RPMI7951 (cell line): ENCODE data around the gene CROCC2. TPM values are rescaled to one million over a fixed set of nuclear protein-coding genes. Genes with fewer than 3 reads are reported as not detected.

Source experiments
- DNase-seq: peaks from one replicate; pipeline ENCODE4 v3.0.0-alpha.2; 2012; ENCODE audit warnings: low read depth
- total RNA-seq: library from RNA; depleted of rRNA; stranded (reverse); fragments of >200 nt; shearing (Covaris generic); gene quantifications from 2 replicates; pipeline ENCODE4 v1.2.3, GENCODE V29; 2014; rRNA removed

The CROCC2 gene
- total RNA-seq, 1 experiment from 2014 or later: 0.12 TPM

DNA sequence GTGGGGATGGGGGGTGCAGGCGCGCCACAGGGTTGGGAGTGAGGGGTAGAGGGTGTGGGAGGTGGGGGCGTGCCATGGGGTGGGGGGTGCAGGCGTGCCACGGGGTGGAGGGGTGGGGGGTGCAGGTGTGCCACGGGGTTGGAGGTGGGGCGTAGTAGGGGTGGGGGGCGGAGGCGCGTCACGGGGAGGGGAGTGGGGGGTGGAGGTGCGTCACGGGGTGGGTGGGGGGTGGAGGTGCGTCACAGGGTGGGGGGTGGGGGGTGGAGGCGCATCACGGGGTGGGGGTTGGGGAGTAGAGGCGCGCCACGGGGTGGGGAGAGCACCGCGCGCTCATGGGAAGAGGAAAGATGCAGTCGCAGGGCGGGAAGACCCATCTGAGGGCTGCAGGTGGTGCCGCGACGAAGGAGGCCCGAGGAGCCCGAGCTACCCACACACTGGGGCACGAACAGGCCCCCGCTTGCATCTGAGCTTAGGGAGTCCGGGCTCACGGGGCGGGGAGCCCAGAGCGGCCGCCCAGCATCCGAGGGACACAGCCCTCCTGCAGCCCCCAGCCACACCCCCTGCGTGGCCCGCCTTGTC lies 129.8 kb downstream of the CROCC2 start:
- DNase-seq: no peak

DNA sequence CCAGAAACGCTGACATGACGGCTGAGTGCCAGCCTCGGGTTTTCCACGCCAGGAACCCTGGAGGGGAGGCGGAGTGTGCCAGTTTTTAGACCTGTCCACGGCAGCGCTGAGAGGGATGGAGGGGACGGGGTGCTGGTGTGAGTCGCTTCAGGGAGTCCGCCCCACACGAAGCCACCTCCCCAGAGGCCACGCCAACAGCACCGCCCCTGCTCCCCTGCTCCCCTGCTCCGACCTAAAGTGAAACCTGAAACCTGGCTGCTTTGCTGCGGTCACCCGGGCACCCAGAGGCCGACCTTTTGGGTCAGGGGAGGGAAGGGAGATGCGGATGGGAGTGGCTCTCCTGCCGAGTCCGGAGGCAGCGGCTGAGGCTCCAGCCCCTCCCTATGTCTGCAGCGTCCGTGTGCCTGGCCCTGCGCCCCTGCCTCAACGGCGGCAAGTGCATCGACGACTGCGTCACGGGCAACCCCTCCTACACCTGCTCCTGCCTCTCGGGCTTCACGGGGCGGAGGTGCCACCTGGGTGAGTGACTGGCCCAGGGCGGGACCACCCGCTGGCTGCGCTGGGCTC lies 130.3 kb downstream of the CROCC2 start:
- no peak for DNase-seq

DNA sequence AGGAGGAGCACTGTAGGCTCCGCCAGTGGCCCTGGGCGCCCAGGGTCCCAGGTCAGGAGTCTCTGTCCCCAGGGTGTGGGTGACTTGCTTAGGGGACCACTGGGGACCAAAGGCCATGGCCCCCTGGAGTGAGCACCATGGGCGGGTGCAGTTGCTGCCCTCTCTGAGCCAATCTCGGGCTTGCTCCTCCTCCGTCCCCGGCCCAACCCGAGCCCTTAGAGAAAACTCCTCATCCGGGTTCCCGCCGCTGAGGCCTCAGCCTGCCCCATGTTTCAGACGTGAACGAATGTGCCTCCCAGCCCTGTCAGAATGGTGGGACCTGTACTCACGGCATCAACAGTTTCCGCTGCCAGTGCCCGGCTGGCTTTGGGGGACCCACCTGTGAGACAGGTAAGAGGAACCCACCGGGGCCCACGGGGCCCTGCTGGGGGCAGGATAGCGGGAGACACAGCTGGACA lies 130.9 kb downstream of the CROCC2 start:
- DNase-seq: no peak

DNA sequence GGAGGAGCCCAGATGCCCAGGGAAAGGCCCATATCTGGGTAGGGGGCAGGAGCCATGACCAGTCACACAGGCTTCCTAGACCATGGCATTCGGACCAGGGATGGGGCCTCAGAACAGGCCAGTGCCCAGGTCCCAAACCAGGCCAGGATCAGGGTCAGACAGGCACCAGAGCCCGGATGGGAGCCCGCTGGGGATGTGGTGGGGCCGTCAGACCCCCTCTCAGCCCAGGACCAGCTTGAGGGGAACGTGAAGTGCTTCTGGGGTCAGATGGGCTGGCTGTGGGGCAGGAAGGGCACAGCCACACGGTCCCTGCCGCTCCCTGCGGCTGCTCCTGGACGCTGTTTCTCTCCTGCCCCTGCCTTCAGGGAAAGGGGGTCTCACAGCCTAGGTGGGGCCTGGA lies 131.4 kb downstream of the CROCC2 start:
- no peak for DNase-seq

DNA sequence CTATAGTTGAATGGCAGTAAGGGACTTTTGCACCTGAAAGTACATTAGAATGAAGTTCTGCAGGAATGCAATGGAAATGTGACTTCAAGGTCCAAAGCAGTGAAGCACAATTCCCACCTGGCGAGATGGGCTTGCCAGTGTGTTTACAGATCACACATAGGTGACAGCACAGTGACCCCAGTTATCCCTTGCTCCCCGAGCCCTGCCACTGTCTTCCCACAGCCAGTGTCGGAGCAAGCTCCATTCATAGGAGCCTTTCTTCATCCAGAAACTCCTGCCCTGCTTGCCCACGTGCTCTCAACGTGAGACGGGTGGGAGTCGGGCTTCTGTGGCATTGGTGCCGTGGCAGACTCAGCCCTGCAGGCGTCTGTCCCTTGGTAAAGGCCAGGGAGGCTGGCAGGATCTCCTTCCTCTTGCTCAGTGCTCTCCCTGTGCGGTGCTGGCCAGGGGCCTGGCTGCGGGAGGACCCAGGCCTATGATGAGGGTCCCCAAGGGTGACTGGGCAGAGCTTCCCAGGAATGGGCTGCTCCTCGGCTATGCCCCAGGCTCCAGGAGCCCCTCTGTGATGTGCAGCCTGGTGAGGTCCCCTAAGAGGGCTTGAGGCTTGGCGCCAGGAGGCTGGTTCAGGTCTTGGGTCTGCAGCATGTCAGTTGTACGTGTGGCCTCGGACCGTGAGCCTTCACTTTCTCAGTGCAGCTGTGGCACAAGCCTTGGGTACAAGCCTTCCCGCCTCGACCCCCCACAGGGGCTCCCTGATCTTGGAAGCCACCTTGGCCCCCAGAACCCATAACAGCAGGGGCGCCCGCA lies 132.4 kb downstream of the CROCC2 start:
- no peak for DNase-seq

DNA sequence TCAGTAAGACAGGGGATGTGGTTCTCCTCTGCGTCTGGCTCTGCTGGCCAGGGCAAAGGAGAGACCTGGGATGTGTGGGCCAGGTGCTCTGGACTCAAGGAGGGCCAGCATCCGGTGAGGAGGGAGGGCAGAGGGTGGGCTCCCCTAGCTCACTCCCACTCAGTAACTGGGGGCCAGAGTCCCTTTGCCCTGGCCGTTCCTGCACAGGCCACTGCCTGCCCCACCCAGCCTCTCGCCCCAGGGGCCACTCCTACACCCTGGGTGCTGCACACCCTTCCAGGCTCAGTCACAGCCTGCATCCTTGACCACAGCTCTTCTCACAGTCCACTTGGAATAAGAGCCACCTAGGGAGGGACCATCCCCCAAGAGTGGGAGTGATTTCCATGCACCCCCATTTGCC lies 133.3 kb downstream of the CROCC2 start:
- DNase-seq: no peak

DNA sequence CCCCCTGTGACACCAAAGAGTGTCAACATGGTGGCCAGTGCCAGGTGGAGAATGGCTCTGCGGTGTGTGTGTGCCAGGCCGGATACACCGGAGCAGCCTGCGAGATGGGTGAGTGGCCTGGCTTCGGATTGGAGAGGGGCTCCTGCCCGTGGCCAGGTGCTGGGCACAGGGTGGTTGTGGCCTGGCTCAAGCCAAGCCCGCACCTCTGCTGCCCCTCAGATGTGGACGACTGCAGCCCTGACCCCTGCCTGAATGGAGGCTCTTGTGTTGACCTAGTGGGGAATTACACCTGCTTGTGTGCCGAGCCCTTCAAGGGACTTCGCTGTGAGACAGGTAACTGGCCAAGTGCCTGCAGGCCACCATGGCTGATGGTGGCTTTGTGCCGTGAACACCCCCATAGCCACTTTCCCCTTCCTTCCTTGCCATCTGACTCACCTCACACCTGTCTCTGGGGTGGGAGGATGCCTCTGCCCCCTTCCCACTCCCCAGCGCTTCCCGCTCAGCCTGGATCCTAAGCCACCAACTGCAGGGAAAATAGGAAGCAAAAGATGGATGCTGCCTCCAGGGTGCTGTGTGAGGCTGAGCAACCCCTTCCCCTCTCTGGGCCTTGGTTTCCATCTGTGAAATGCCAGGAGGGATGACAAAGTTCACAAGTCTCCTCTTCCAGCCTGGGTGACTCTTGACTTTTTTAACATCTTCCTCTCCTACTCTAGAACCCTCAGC lies 134.1 kb downstream of the CROCC2 start:
- DNase-seq: no peak

DNA sequence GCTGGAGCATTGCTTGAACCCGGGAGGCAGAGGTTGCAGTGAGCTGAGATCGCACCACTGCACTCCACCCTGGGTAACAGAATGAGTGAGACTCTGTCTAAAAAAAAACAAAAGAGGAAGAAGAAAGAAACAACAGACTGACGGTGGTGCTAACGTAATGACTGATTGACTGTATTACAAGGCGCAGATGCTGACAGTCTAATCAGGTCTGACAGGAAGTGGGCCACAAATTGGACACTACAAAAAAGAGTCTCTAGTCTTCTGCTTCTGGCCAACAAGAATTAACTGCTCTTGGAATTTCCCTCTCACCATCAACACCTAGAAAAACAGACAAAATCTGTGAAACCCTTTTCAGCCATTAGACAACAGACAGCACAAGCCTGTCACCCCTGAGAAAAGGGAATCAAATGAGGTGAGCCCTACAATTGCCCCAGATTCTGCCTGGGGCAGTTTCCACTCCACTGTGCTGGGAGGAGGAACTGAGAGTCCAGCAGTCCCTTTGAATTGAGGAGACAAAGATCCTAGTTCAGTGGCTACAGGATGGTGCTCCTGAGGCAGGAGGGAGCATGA lies 135.5 kb downstream of the CROCC2 start:
- no peak for DNase-seq

Other genes with a start within 250 kb of the CROCC2 start
- gene AQP12B, start 223.5 kb upstream of the CROCC2 start, total RNA-seq: not detected in 2 replicates
- gene AQP12A, start 214.5 kb upstream of the CROCC2 start, total RNA-seq: not detected in 2 replicates
- 0.36 TPM in 1 of 2 replicates, not detected in the other for gene KIF1A, start 86.1 kb upstream of the CROCC2 start, total RNA-seq
- gene AGXT, start 37.5 kb upstream of the CROCC2 start, total RNA-seq: 0.10 and 0.24 TPM in 2 replicates
- not detected in 2 replicates for gene MAB21L4, start 10.2 kb upstream of the CROCC2 start, total RNA-seq
- 63.7 and 65.5 TPM in 2 replicates for gene SNED1, start 92.3 kb downstream of the CROCC2 start, total RNA-seq
- 23.9 and 30.8 TPM in 2 replicates for gene MTERF4, start 196.0 kb downstream of the CROCC2 start, total RNA-seq
- gene PASK, start 243.1 kb downstream of the CROCC2 start, total RNA-seq: 4.8 and 6.3 TPM in 2 replicates
- 101 TPM in 2 replicates for gene PPP1R7, start 244.1 kb downstream of the CROCC2 start, total RNA-seq